Epithelial cell of esophagus (primary cell): ENCODE data around the gene TNFAIP2.

ENCODE experiments used
- DNase-seq: peaks from one replicate; pipeline ENCODE4 v3.0.0; 2010; ENCODE audit warnings: low read depth
- H3K4me3 ChIP-seq: 2 replicates; pipeline ENCODE4 v1.5.1; 2011; ENCODE audit warnings: mild to moderate bottlenecking, low read length, control low read depth
- CTCF ChIP-seq: IDR thresholded peaks from 2 replicates; pipeline ENCODE4 v1.5.1; 2011; ENCODE audit warnings: low read depth, mild to moderate bottlenecking, low read length, control low read depth, inconsistent platforms; ENCODE audit not compliant: insufficient read depth; ENCODE audit errors: missing control alignments

Gene TNFAIP2

DNA sequence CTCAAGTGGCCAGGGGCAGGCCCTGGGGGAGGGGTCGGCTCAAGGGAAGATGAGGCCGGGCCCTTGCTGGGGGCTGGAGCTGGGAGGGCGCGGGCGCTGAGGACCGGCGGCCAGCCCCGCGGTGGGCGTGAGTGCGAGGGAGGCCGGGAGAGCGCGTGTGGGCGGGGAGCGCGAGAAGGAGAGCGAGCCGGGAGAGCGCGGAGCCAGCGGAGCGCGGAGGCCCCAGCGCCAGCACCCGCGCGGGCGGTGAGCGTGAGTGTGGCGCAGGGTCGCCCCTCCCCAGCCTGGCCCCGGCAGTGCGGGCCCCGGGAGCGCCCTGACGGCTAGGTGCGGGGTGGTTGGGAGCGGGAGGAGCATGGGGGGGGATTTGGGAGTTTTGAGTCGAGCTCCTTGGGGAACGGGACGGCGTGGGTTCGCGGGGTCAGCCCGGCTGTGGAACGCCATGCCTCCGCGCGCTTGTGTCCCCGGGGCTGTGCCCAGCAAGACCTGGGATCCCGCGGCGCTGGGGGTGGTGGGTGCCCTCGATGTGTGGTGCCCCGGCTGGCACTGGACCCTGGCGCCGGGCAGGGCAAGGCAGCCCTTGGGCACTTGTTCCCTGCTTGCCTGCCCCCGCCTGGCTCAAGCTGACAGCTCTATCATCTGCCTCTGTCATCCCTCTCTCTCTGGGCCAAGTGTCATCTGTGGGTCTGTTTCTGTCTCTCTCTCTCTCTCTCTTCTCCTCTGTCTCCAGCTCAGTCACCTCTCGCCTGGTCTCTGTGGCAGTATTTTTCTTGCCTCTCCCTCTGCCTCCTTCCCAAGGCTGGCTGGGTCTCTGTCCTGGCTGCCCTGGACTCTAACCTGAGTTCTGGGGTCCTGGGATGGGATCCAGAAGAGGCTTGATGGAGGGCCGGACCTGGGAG lies 39.0 kb upstream of the TNFAIP2 start, which contains the start of gene LBHD2:
Gene LBHD2, plus strand, starts transcription at position 190 of the 899 bp plus-strand sequence. CDS start 1,803 bp downstream, outside the sequence.
- no peak for DNase-seq
- H3K4me3 ChIP-seq, result no peak within 1 kb of the TSS
- no peak for TF ChIP-seq CTCF

GRCh38 chr14:103085106-103086091 lies 37.9 kb upstream of the TNFAIP2 start:
- no peak for TF ChIP-seq CTCF
- DNase-seq, result no peak
- no peak overlapping the region for H3K4me3 ChIP-seq

GRCh38 chr14:103086771-103087342 lies 36.4 kb upstream of the TNFAIP2 start:
- no peak overlapping the region for H3K4me3 ChIP-seq
- no peak for DNase-seq
- no peak for TF ChIP-seq CTCF

- TF ChIP-seq CTCF, result no peak
- DNase-seq, result no peak
- H3K4me3 ChIP-seq, result no peak overlapping the region
Measured at GRCh38 chr14:103087343-103087835, 35.9 kb upstream of the TNFAIP2 start.

DNA sequence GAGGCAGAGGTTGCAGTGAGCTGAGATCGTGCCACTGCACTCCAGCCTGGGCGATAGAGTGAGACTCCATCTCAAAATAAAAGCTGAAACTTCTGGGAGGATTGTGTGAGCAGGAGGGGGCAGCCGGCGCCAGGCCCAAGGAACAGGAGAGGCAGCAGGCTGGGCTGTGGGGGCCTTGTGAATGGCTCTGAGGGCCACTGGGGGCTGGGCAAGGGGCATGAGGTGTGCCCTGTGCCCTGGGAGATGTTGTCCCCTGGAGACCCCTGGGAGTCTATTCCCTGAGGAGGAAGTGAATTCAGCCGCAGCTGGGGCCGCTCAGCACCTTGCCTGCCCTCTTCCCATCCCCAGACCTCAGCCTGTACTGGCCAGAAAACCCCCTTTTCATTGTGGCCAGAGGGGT lies 34.3 kb upstream of the TNFAIP2 start:
- TF ChIP-seq CTCF, result no peak
- no peak for DNase-seq
- H3K4me3 ChIP-seq, result no peak overlapping the region
